ENCODE measurements around the gene FZD10.

FZD10 gene

DNA sequence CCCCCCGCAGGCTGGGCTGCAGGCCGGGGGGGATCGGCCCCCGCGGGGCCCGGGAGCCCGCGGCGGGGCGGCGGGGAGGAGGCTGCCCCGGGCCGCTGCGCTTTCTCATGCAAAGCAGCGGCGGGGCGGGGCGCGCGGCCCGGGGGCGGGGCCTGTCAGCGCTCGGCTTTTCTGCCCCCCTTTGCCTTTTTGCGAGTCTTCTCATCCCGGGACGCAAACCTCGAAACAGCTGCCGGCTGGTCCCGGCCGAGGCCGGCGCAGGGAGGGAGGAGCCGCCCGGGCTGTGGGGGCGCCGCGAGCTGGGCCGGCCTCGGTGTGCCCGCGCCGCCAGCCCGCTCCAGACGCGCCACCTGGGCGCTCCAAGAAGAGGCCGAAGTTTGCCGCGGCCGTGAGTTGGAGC is at the start of gene FZD10:
Gene FZD10, plus strand, starts transcription at position 198 of the 400 bp plus-strand sequence. CDS start 479 bp downstream, outside the sequence.
- peaks cover 2% of the 10 kb centered on the region for H3K36me3 Mint-ChIP-seq
- H3K4me1 Mint-ChIP-seq, result peaks cover 9% of the 10 kb centered on the region
- DNase-seq, result peak; percentile 44
- CTCF ChIA-PET, result no interaction called here
- H3K27ac Mint-ChIP-seq, result no peak within 1 kb of the TSS
- peak within 1 kb of the TSS; percentile 58 for H3K4me3 Mint-ChIP-seq
- H3K27me3 Mint-ChIP-seq, result peaks cover 43% of the 10 kb centered on the region
- H3K9me3 Mint-ChIP-seq, result no peaks in the 10 kb centered on the region

DNA sequence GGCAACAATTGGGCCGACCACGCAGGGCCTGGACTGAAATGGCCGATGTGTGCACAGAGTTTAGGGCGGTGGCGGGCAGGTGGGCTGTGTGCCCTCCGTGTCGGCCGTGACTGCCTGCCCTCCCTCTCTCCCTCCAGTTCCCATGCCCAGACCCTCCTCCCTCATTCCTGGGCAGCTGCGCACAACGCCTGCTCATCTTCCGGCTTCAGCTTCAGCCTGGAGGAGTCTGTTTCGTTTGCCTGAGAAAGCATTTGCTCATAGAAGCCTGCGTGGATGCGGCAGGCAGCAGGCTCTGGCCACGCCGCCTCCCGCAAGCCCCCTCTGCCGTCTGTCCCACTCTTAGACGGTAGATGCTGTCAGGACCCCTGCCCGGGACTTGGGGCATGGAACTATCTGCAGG is 47.3 kb upstream of the FZD10 start:
- no peak for DNase-seq
- H3K4me3 Mint-ChIP-seq, result no peak overlapping the region
- H3K36me3 Mint-ChIP-seq, result no peaks in the 10 kb centered on the region
- CTCF ChIA-PET, result no interaction called here
- H3K9me3 Mint-ChIP-seq, result no peaks in the 10 kb centered on the region
- no peaks in the 10 kb centered on the region for H3K27me3 Mint-ChIP-seq
- H3K4me1 Mint-ChIP-seq, result no peaks in the 10 kb centered on the region
- no peak overlapping the region for H3K27ac Mint-ChIP-seq

GRCh38 chr12:130115646-130116045 is 46.6 kb upstream of the FZD10 start:
- no peak for DNase-seq
- Mint-ChIP-seq H3K27me3 (peaks cover under 1% of the 10 kb centered on the region), H3K27ac (no peak overlapping the region), H3K4me1 (no peaks in the 10 kb centered on the region), H3K9me3 (no peaks in the 10 kb centered on the region), H3K36me3 (no peaks in the 10 kb centered on the region), H3K4me3 (no peak overlapping the region)
- CTCF ChIA-PET, result no interaction called here

DNA sequence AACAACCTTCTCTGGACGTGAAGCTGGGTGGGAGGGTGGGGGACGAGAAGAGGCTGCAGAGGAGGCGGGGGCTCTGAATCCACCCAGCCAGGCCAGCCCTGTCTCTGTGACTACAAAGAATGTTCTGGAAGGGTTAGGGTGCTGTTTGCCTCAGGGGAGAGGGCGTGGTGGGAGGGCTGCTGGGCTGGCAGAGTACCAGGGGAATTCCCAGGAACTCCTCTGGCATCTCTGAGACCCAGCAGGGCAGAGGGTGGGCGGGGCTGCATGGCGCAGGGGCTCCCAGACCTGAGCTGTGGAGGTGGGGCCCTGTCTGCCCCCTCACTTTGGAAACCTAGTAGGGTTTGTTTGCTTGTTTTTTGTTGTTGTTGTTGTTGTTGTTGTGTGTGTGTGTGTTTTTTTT is 45.5 kb upstream of the FZD10 start:
- H3K4me3 Mint-ChIP-seq, result no peak overlapping the region
- H3K9me3 Mint-ChIP-seq, result no peaks in the 10 kb centered on the region

GRCh38 chr12:130117233-130117632 is 45.0 kb upstream of the FZD10 start:
- Mint-ChIP-seq H3K4me1 (no peaks in the 10 kb centered on the region), H3K9me3 (no peaks in the 10 kb centered on the region), H3K27ac (no peak overlapping the region), H3K27me3 (peaks cover 5% of the 10 kb centered on the region), H3K4me3 (no peak overlapping the region), H3K36me3 (no peaks in the 10 kb centered on the region)
- CTCF ChIA-PET, result no interaction called here
- DNase-seq, result no peak

More for the DNA sequence above, 45.5 kb upstream of the FZD10 start:
- CTCF ChIA-PET, result no interaction called here
- Mint-ChIP-seq H3K36me3 (no peaks in the 10 kb centered on the region), H3K4me1 (no peaks in the 10 kb centered on the region), H3K27me3 (peaks cover 5% of the 10 kb centered on the region), H3K27ac (no peak overlapping the region)
- DNase-seq, result no peak

DNA sequence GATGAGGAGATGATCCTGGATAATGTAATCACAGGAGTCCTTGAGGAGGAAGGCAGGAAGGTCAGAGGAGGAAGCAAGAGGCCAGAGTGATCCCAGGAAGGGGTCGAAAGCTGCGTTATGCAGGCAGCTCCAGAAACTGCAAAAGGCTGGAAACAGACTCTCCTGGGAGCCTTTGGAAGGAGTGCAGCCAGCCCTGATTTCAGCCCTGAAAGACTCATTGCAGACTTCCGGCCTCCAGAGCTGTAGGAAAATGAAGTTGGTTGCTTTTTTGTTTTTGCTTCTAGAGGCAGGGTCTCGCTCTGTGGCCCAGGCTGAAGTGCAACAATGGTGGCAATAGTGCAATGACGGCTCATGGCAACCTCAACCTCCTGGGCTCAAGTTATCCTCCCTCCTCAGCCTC is 44.6 kb upstream of the FZD10 start:
- no peak for DNase-seq
- H3K27me3 Mint-ChIP-seq, result peaks cover 5% of the 10 kb centered on the region
- no peaks in the 10 kb centered on the region for H3K36me3 Mint-ChIP-seq
- H3K9me3 Mint-ChIP-seq, result no peaks in the 10 kb centered on the region
- H3K4me1 Mint-ChIP-seq, result no peaks in the 10 kb centered on the region
- H3K4me3 Mint-ChIP-seq, result no peak overlapping the region
- H3K27ac Mint-ChIP-seq, result no peak overlapping the region
- CTCF ChIA-PET, result no interaction called here

DNA sequence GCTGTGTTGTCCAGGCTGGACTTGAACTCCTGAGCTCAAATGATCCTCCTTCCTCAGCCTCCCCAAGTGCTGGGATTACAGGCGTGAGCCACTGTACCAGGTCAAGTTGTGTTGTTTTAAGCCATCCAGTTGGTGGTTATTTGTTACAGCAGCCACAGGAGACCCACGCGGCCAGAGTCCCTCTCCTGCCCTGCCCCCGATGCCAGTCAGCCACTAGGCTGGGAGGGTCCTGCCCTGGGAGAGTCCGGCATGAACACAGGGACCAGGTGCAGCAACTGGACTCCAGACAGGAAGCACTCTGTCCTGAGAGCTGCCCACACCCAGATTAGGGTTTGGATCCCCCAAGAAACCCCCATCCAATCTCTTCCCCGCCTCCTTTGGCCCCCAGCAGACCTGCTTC is 44.1 kb upstream of the FZD10 start:
- Mint-ChIP-seq H3K36me3 (no peaks in the 10 kb centered on the region), H3K27ac (no peak overlapping the region), H3K27me3 (peaks cover 5% of the 10 kb centered on the region), H3K4me3 (no peak overlapping the region), H3K4me1 (no peaks in the 10 kb centered on the region), H3K9me3 (no peaks in the 10 kb centered on the region)
- no peak for DNase-seq
- CTCF ChIA-PET, result no interaction called here

DNA sequence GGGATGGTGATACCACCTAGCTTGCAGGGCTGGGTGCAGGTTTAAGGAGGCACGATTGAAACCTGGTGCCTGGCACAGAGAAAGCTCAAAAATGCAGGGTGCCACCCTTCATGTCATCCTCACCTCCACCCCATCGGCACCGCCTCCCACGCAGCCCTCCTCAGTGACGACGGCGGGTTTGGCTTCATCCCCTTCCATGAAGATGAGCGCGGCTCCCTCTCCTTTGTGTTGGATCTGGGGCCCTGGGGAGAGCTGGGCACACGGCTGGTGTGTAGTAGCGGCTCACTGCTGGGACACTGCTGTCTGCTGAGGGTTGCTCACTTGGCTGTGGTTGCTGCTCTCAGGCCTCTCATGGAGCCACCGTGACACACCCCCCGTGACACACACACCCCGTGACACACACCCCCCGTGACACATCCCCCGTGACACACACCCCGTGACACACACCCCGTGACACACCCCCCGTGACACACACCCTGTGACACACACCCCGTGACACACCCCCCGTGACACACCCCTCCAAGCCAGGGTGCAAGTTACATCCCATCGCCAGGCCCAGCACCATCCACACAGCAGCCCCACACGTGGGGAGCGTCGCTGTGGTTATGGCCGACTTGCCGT is 42.9 kb upstream of the FZD10 start:
- H3K9me3 Mint-ChIP-seq, result no peaks in the 10 kb centered on the region
- no peak overlapping the region for H3K4me3 Mint-ChIP-seq
- CTCF ChIA-PET, result no interaction called here
- H3K27me3 Mint-ChIP-seq, result peaks cover 5% of the 10 kb centered on the region
- H3K36me3 Mint-ChIP-seq, result no peaks in the 10 kb centered on the region
- no peak overlapping the region for H3K27ac Mint-ChIP-seq
- H3K4me1 Mint-ChIP-seq, result no peaks in the 10 kb centered on the region
- no peak for DNase-seq

DNA sequence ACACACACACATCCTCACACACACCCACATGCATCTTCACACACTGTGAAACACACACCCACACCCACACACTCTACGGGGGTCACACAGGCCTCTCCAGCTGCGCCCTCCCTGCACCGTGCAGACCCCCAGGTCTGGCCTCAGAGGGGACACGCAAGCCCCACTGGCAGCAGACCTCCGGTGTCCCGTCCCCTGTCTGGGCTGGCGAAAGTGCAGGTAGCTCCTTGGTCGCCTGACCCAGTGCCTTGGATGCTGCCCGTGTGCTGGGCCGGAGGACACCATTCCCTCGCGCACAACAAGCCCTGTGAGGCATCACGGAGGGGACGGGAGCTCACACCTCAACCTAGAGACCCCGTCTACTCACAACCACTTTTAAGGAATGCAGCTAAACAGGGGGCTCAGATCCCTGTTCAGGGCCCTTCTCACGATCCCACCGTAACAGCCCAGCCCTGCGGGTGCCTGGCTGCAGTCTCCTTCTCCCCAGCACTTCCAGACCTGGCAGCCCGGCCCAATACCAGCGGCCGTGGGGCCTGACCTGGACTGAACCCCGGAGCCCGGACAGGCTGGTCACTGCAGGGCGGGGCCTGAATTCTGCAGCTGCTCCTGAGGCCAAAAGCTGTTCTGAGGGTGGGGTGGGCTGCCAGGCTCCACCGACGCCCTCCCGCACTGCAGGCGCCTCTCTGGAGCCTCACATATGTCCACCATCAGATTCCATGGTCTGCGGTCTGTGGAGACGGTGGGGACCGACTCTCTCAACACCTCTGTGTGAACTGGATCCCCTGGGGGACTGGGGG is 42.1 kb upstream of the FZD10 start:
- Mint-ChIP-seq H3K36me3 (no peaks in the 10 kb centered on the region), H3K4me3 (no peak overlapping the region), H3K27ac (no peak overlapping the region), H3K4me1 (no peaks in the 10 kb centered on the region), H3K9me3 (no peaks in the 10 kb centered on the region), H3K27me3 (peaks cover 5% of the 10 kb centered on the region)
- no peak for DNase-seq
- CTCF ChIA-PET, result no interaction called here

DNA sequence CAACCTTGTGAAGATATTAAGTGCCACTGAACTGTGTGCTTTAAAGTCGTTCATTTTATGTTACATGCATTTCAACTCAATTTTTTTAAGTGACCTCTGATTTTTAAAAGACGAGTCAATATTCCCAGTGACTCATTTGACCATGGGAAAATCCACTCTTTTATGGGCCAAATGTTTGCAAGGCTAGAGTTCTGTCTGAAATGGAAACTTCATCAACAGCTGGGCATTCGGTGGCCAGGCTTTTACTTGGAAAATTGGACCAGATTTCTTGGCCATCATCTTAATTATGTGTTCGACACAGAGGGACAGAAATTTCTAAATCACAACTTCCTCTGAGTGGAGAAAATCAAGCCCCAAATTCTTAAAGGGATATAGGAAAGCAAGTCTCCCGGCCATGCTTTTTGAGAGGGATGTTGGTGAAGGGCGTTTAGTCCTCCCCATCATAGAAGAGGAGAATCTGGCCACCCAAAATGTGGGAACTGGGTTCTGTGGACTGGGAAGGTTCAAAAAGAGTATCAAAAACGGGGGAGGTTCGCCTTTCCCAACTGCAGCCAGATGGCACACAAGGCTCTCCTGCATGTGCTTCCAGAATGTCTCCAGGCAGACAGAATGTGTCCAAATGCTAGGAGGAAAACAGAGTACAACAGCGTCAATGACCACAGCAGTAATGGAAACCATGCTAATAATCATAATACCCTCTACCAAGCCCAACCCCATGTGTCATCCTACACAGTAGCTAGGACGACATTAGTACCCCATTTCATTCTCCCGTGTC is 40.9 kb upstream of the FZD10 start:
- Mint-ChIP-seq H3K27ac (no peak overlapping the region), H3K4me1 (no peaks in the 10 kb centered on the region), H3K36me3 (no peaks in the 10 kb centered on the region), H3K4me3 (no peak overlapping the region), H3K27me3 (peaks cover 5% of the 10 kb centered on the region), H3K9me3 (no peaks in the 10 kb centered on the region)
- CTCF ChIA-PET, result no interaction called here
- no peak for DNase-seq

DNA sequence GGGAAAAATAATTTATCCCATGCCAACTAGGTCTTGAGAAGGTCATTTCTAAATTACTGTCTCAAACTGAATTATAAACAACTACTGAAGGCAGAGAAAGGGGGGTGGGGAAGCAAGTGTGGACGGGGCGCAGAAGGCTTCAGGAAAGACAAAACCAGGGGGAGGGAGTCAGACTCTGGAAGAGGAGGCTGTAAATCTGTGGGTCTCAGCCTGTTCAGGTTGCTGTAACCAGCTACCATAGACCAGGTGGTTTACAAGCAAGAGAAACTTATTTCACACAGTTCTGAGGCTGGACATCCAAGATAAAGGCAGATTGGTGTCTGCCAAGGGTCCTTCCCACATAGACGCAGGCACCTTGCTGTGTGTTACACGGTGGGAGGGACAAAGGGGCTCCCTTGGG is 39.9 kb upstream of the FZD10 start:
- no peak overlapping the region for H3K4me3 Mint-ChIP-seq
- H3K27me3 Mint-ChIP-seq, result peaks cover 5% of the 10 kb centered on the region
- no peak overlapping the region for H3K27ac Mint-ChIP-seq
- no peaks in the 10 kb centered on the region for H3K36me3 Mint-ChIP-seq
- no peak for DNase-seq
- H3K4me1 Mint-ChIP-seq, result no peaks in the 10 kb centered on the region
- H3K9me3 Mint-ChIP-seq, result no peaks in the 10 kb centered on the region
- CTCF ChIA-PET, result no interaction called here

DNA sequence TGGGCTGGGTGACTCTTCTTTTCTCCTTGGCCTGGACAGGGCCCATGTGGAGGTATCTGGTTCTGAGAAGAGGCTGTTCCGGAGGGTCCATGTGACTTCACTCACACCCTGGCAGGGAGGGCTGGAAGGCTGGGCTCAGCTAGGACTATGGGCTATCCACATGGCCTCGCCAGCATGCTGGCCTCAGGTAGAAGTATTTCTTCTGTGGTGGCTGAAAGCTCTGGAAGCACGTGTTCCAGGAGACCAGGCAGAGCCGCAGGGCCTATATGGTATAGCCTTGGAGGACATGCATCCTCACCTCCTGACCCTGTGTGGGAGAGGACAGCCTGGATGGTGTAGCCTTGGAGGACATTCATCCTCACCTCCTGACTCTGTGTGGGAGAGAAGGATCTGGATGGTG is 38.2 kb upstream of the FZD10 start:
- Mint-ChIP-seq H3K4me1 (no peaks in the 10 kb centered on the region), H3K4me3 (no peak overlapping the region), H3K27me3 (peaks cover 5% of the 10 kb centered on the region), H3K36me3 (no peaks in the 10 kb centered on the region), H3K27ac (no peak overlapping the region), H3K9me3 (no peaks in the 10 kb centered on the region)
- CTCF ChIA-PET, result no interaction called here
- no peak for DNase-seq

GRCh38 chr12:130124605-130125244 is 37.5 kb upstream of the FZD10 start:
- no peak for DNase-seq
- peaks cover 5% of the 10 kb centered on the region for H3K27me3 Mint-ChIP-seq
- H3K4me3 Mint-ChIP-seq, result no peak overlapping the region
- H3K36me3 Mint-ChIP-seq, result no peaks in the 10 kb centered on the region
- no peaks in the 10 kb centered on the region for H3K4me1 Mint-ChIP-seq
- no peaks in the 10 kb centered on the region for H3K9me3 Mint-ChIP-seq
- CTCF ChIA-PET, result no interaction called here
- H3K27ac Mint-ChIP-seq, result no peak overlapping the region

- peaks cover under 1% of the 10 kb centered on the region for H3K27me3 Mint-ChIP-seq
- H3K27ac Mint-ChIP-seq, result no peak overlapping the region
- no peaks in the 10 kb centered on the region for H3K9me3 Mint-ChIP-seq
- H3K4me1 Mint-ChIP-seq, result no peaks in the 10 kb centered on the region
- H3K36me3 Mint-ChIP-seq, result no peaks in the 10 kb centered on the region
- CTCF ChIA-PET, result no interaction called here
- no peak for DNase-seq
- H3K4me3 Mint-ChIP-seq, result no peak overlapping the region
These were observed 36.2 kb upstream of the FZD10 start for GRCh38 chr12:130126023-130126432.

Data from activated naive CD4-positive, alpha-beta T cell treated with anti-CD3 and anti-CD28 coated beads, Interleukin-2, amount 10 ng/mL, durations not matched to agents 7 days and 5 days (primary cell).